PC-3 (cell line): Measurements from ENCODE around the gene ZNF839.
"Not testable (repeated sequence)": the region's sequence is repeated elsewhere in the genome, so short reads cannot be mapped to it uniquely, and the experiment has no call there.

Experiments used
- CTCF ChIP-seq: fragments of 300-600 bp; sonication (generic); conservative IDR thresholded peaks from 2 replicates; pipeline ENCODE4 v1.5.1; 2017; ENCODE audit warnings: antibody characterized with exemption, low read depth, mild to moderate bottlenecking, low read length
- EZH2 ChIP-seq: fragments of 300-600 bp; sonication (generic); IDR thresholded peaks from one replicate; pipeline ENCODE4 v1.6.1; 2017; ENCODE audit warnings: antibody characterized with exemption, mild to moderate bottlenecking, low read length; ENCODE audit not compliant: unreplicated experiment
- EZH2phosphoT487 ChIP-seq: fragments of 300-600 bp; sonication (generic); IDR thresholded peaks from 2 replicates; pipeline ENCODE4 v1.6.1; 2018; ENCODE audit warnings: mild to moderate bottlenecking, antibody characterized with exemption, low read length, borderline replicate concordance

- not testable (repeated sequence) for TF ChIP-seq CTCF, EZH2, EZH2phosphoT487
These were observed 21.1 kb upstream of the ZNF839 start for GRCh38 chr14:102298303-102299070.
